Neural cell (in vitro differentiated cells): ENCODE measurements around the gene CXCL17. TPM values are rescaled to one million over a fixed set of nuclear protein-coding genes. Genes with fewer than 3 reads are reported as not detected.
"Not testable (repeated sequence)": the region's sequence is repeated elsewhere in the genome, so short reads cannot be mapped to it uniquely, and the experiment has no call there.

Experiments used
- H2AFZ ChIP-seq: fragments of 200-600, 300-800 bp; sonication (generic), shearing (Covaris generic); 2 replicates; pipeline ENCODE4 v1.6.0; 2014; ENCODE audit warnings: low read depth, mild to moderate bottlenecking, antibody characterized with exemption, low read length, moderate library complexity
- H3F3A ChIP-seq: fragments of 200-600 bp; shearing (Covaris generic); 2 replicates; pipeline ENCODE4 v1.6.1; 2016; ENCODE audit warnings: mild to moderate bottlenecking, moderate library complexity, mixed read lengths, antibody characterized with exemption, low read length; ENCODE audit not compliant: insufficient read depth, poor library complexity, severe bottlenecking
- H3K27ac ChIP-seq: fragments of 200-600, 300-800 bp; sonication (generic), shearing (Covaris generic); 2 replicates; pipeline ENCODE4 v1.5.1; 2014; ENCODE audit warnings: mild to moderate bottlenecking, low read length, moderate library complexity
- H3K27me3 ChIP-seq: fragments of 300-800, 200-600 bp; sonication (generic), shearing (Covaris generic); 2 replicates; pipeline ENCODE4 v1.6.0; 2014; ENCODE audit warnings: mild to moderate bottlenecking, low read depth, low read length, moderate library complexity; ENCODE audit not compliant: insufficient read depth
- H3K36me3 ChIP-seq: fragments of 300-800, 200-600 bp; sonication (generic), shearing (Covaris generic); 2 replicates; pipeline ENCODE4 v1.5.1; 2014; ENCODE audit warnings: mild to moderate bottlenecking, antibody characterized with exemption, low read length, moderate library complexity; ENCODE audit not compliant: insufficient read depth
- H3K4me2 ChIP-seq: fragments of 300-800, 200-600 bp; sonication (generic), shearing (Covaris generic); 2 replicates; pipeline ENCODE4 v1.6.0; 2014; ENCODE audit warnings: mild to moderate bottlenecking, low read length
- H3K4me3 ChIP-seq: fragments of 300-800, 200-600 bp; sonication (generic), shearing (Covaris generic); 2 replicates; pipeline ENCODE4 v1.5.1; 2014; ENCODE audit warnings: mild to moderate bottlenecking, low read length, moderate library complexity
- H3K79me2 ChIP-seq: fragments of 200-600 bp; shearing (Covaris generic); replicated peaks from 2 replicates; pipeline ENCODE4 v1.6.0; 2014; ENCODE audit warnings: mild to moderate bottlenecking, low read length, moderate library complexity; ENCODE audit not compliant: insufficient read depth
- H3K9ac ChIP-seq: fragments of 300-800, 200-600 bp; sonication (generic), shearing (Covaris generic); 2 replicates; pipeline ENCODE4 v1.6.1; 2016; ENCODE audit warnings: mild to moderate bottlenecking, low read length, mixed read lengths
- H3K9me2 ChIP-seq: fragments of 200-600 bp; shearing (Covaris generic); 2 replicates; pipeline ENCODE4 v1.6.1; 2016; ENCODE audit warnings: mild to moderate bottlenecking, low read length, mixed read lengths; ENCODE audit not compliant: insufficient read depth
- H3K9me3 ChIP-seq: fragments of 200-600, 300-800 bp; sonication (generic), shearing (Covaris generic); 2 replicates; pipeline ENCODE4 v1.6.1; 2016; ENCODE audit warnings: mild to moderate bottlenecking, mixed run types, low read length, moderate library complexity, mixed read lengths
- H4K20me1 ChIP-seq: fragments of 200-600 bp; shearing (Covaris generic); 2 replicates; pipeline ENCODE4 v1.6.1; 2016; ENCODE audit warnings: mild to moderate bottlenecking, mixed run types; ENCODE audit not compliant: insufficient read depth
- CTCF ChIP-seq: fragments of 450-650 bp; IDR thresholded peaks from 2 replicates; pipeline ENCODE4 v1.5.1; 2014; ENCODE audit warnings: antibody characterized with exemption, mild to moderate bottlenecking, moderate library complexity; ENCODE audit not compliant: poor library complexity, severe bottlenecking
- EP300 ChIP-seq: fragments of 450-650 bp; conservative IDR thresholded peaks from 2 replicates; pipeline ENCODE4 v1.6.1; 2014; ENCODE audit warnings: antibody characterized with exemption, mild to moderate bottlenecking, moderate library complexity; ENCODE audit not compliant: poor library complexity, severe bottlenecking
- EZH2 ChIP-seq: fragments of 200-600, 300-800 bp; shearing (Covaris generic), sonication (generic); IDR thresholded peaks from 2 replicates; pipeline ENCODE4 v1.6.1; 2014; ENCODE audit warnings: antibody characterized with exemption, low read length, borderline replicate concordance, mild to moderate bottlenecking; ENCODE audit not compliant: insufficient read depth, poor library complexity, severe bottlenecking
- MXI1 ChIP-seq: fragments of 450-650 bp; conservative IDR thresholded peaks from 2 replicates; pipeline ENCODE4 v1.6.1; 2014; ENCODE audit warnings: antibody characterized with exemption, mild to moderate bottlenecking; ENCODE audit not compliant: poor library complexity, severe bottlenecking
- POLR2AphosphoS5 ChIP-seq: IDR thresholded peaks from 2 replicates; pipeline ENCODE4 v1.6.1; 2012
- RAD21 ChIP-seq: fragments of 450-650 bp; conservative IDR thresholded peaks from 2 replicates; pipeline ENCODE4 v1.6.1; 2014; ENCODE audit warnings: antibody characterized with exemption, mild to moderate bottlenecking, moderate library complexity
- SMC3 ChIP-seq: fragments of 450-650 bp; conservative IDR thresholded peaks from 2 replicates; pipeline ENCODE4 v1.6.1; 2014; ENCODE audit warnings: antibody characterized with exemption, mild to moderate bottlenecking, moderate library complexity; ENCODE audit not compliant: poor library complexity
- TAF1 ChIP-seq: IDR thresholded peaks from 2 replicates; pipeline ENCODE4 v1.6.1; 2012; ENCODE audit warnings: low read depth
- polyA plus RNA-seq: library from polyadenylated mRNA; depleted of rRNA; stranded (reverse); fragments of >200 nt; gene quantifications from 2 replicates; pipeline ENCODE4 v1.2.3, GENCODE V29; 2014
- TF ChIP-seq, protein P1 (sequence below): IDR thresholded peaks from 2 replicates; pipeline ENCODE4 v1.6.1; 2012; ENCODE audit warnings: borderline replicate concordance

Gene CXCL17
- polyA plus RNA-seq, 1 donor from 2014 or later, result not detected

DNA sequence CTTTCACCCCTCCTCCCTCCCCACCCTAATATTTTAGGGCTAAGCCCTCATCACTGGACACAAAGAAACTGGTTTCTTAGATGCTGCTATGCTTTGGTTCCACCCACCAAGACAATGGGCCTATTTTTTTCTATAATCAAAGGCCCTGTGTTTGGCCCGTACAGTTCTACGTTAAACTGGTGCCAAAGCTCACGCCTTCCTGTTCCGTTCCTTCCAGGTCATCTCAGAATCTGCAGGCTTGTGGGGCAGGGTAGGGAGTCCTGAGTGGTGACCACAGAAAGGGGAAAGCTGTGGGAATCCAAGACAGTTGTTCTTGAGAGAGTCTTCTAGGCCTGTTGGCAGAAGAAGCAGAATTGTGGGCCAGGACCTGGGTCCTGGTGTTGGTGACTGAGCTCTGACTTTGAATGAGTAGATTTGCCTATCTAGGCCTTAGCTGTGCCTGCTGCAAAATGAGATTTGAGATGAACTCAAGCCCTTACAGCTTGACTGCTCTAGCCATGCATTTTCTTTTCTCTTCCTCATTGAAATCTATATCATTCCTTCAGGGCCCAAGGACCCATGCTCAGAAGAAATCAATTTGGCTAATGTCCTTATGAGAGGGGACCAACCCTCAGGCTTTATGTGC is 19.1 kb upstream of the CXCL17 start:
- Histone ChIP-seq H4K20me1 (no peaks in the 10 kb centered on the region), H3F3A (no peaks in the 10 kb centered on the region), H3K79me2 (no peaks in the 10 kb centered on the region), H3K9me3 (no peaks in the 10 kb centered on the region), H2AFZ (no peak overlapping the region), H3K27ac (no peak overlapping the region), H3K9me2 (no peaks in the 10 kb centered on the region), H3K4me2 (no peak overlapping the region), H3K4me3 (no peak overlapping the region), H3K9ac (no peak overlapping the region), H3K27me3 (no peaks in the 10 kb centered on the region), H3K36me3 (no peaks in the 10 kb centered on the region)
- TF ChIP-seq EP300 (no peak), SMC3 (no peak), EZH2 (no peak), RAD21 (no peak), MXI1 (no peak), TAF1 (no peak), CTCF (no peak), POLR2AphosphoS5 (no peak)
- TF ChIP-seq, protein P1, sequence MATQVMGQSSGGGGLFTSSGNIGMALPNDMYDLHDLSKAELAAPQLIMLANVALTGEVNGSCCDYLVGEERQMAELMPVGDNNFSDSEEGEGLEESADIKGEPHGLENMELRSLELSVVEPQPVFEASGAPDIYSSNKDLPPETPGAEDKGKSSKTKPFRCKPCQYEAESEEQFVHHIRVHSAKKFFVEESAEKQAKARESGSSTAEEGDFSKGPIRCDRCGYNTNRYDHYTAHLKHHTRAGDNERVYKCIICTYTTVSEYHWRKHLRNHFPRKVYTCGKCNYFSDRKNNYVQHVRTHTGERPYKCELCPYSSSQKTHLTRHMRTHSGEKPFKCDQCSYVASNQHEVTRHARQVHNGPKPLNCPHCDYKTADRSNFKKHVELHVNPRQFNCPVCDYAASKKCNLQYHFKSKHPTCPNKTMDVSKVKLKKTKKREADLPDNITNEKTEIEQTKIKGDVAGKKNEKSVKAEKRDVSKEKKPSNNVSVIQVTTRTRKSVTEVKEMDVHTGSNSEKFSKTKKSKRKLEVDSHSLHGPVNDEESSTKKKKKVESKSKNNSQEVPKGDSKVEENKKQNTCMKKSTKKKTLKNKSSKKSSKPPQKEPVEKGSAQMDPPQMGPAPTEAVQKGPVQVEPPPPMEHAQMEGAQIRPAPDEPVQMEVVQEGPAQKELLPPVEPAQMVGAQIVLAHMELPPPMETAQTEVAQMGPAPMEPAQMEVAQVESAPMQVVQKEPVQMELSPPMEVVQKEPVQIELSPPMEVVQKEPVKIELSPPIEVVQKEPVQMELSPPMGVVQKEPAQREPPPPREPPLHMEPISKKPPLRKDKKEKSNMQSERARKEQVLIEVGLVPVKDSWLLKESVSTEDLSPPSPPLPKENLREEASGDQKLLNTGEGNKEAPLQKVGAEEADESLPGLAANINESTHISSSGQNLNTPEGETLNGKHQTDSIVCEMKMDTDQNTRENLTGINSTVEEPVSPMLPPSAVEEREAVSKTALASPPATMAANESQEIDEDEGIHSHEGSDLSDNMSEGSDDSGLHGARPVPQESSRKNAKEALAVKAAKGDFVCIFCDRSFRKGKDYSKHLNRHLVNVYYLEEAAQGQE, result no peak

- not testable (repeated sequence) for H3F3A ChIP-seq, H3K9me2 ChIP-seq, H3K4me2 ChIP-seq, H3K36me3 ChIP-seq, H3K4me3 ChIP-seq, H3K27ac ChIP-seq, H3K9ac ChIP-seq, H3K27me3 ChIP-seq, H3K9me3 ChIP-seq, H4K20me1 ChIP-seq, H3K79me2 ChIP-seq, H2AFZ ChIP-seq
Observed at GRCh38 chr19:42461231-42461630, 18.5 kb upstream of the CXCL17 start.

DNA sequence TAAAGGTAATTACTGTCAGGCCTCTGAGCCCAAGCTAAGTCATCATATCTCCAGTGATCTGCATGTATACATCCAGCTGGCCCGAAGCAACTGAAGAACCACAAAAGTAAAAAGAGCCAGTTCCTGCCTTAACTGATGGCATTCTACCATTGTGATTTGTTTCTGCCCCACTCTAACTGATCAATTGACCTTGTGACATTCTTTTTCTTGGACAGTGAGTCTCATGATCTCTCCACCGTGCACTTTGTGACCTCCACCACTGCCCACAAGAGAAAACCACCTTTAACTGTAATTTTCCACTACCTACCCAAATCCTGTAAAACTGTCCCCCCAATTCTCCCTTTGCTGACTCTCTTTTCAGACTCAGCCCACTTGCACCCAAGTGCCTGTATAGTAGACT is 17.2 kb upstream of the CXCL17 start:
- H3K27me3 ChIP-seq, result no peaks in the 10 kb centered on the region
- no peaks in the 10 kb centered on the region for H4K20me1 ChIP-seq
- H3K9ac ChIP-seq, result no peak overlapping the region
- H3K27ac ChIP-seq, result no peak overlapping the region
- H3K9me2 ChIP-seq, result no peaks in the 10 kb centered on the region
- no peak overlapping the region for H2AFZ ChIP-seq
- no peaks in the 10 kb centered on the region for H3F3A ChIP-seq
- TF ChIP-seq RAD21 (no peak), SMC3 (no peak), CTCF (no peak), POLR2AphosphoS5 (no peak)
- TF ChIP-seq, protein P1, result no peak
- H3K79me2 ChIP-seq, result no peaks in the 10 kb centered on the region
- no peak overlapping the region for H3K4me3 ChIP-seq
- H3K9me3 ChIP-seq, result no peaks in the 10 kb centered on the region
- H3K4me2 ChIP-seq, result no peak overlapping the region
- no peaks in the 10 kb centered on the region for H3K36me3 ChIP-seq
